Lung (tissue), 16 donors: ENCODE measurements around the gene ZNF211. TPM values are rescaled to one million over a fixed set of nuclear protein-coding genes. Genes with fewer than 3 reads are reported as not detected.

Experiments used
- ATAC-seq: fragments of 200-7000 bp; cut with Tn5 transposase; one replicate; pipeline ENCODE4 v1.9.1; 2020; ENCODE audit warnings: moderate number of reproducible peaks; ENCODE audit not compliant: insufficient read depth, low FRiP score
- DNase-seq, 3 donors: peaks; one replicate each; pipeline ENCODE4 v3.0.0-alpha.2; 2013 to 2017
- H3K27ac ChIP-seq, 2 donors: one replicate each; pipeline ENCODE4 v1.5.1; 2013; ENCODE audit warnings: mild to moderate bottlenecking in 2 of 2, moderate library complexity in 2 of 2, control low read depth in 1 of 2, inconsistent platforms in 1 of 2, low read depth in 1 of 2, low read length in 1 of 2
- H3K27me3 ChIP-seq, 3 donors: one replicate each; pipeline ENCODE4 v1.5.1; 2013; ENCODE audit warnings: low read length in 2 of 3; ENCODE audit not compliant: control insufficient read depth in 3 of 3, insufficient read depth in 3 of 3
- H3K36me3 ChIP-seq, 4 donors: one replicate each; pipeline ENCODE4 v1.5.1; 2013; ENCODE audit warnings: low read length in 4 of 4, mild to moderate bottlenecking in 1 of 4, moderate library complexity in 1 of 4; ENCODE audit not compliant: control insufficient read depth in 4 of 4, insufficient read depth in 4 of 4
- H3K4me1 ChIP-seq, 5 donors: one replicate each; pipeline ENCODE4 v1.5.1; 2013; ENCODE audit warnings: low read length in 5 of 5, mild to moderate bottlenecking in 2 of 5, moderate library complexity in 1 of 5; ENCODE audit not compliant: control insufficient read depth in 5 of 5, insufficient read depth in 5 of 5
- H3K4me3 ChIP-seq: one replicate; pipeline ENCODE4 v1.5.1; 2013; ENCODE audit warnings: mild to moderate bottlenecking, control low read depth, moderate library complexity
- H3K9ac ChIP-seq, 2 donors: one replicate each; pipeline ENCODE4 v1.5.1; 2013; ENCODE audit warnings: low read length in 2 of 2, control low read depth in 1 of 2; ENCODE audit not compliant: insufficient read depth in 1 of 2
- H3K9me3 ChIP-seq, 4 donors: one replicate each; pipeline ENCODE4 v1.5.1; 2013; ENCODE audit warnings: low read length in 3 of 4, mild to moderate bottlenecking in 1 of 4, moderate library complexity in 1 of 4; ENCODE audit not compliant: control insufficient read depth in 4 of 4, insufficient read depth in 3 of 4
- WGBS, 2 donors: extraction: QIAGEN DNeasy Blood & Tissue Kit; methylation state at CpG; one replicate each; pipeline ENCODE4 v1.1.7; 2013; 5-methylcytosine and 5-hydroxymethylcytosine counted together
- long read RNA-seq, 5 donors: transcript quantifications; one replicate each; lab custom pipeline, GENCODE V29; 2026
- polyA plus RNA-seq, 2 donors: library from polyadenylated mRNA; stranded (reverse); fragments of 200-250 nt; gene quantifications; one replicate each; pipeline ENCODE4 v1.2.1, GENCODE V29; 2013
- total RNA-seq, 2 donors: library from RNA; depleted of rRNA in 1 of 2; stranded (reverse); fragments of >200 nt in 1 of 2; gene quantifications; one replicate each; pipeline ENCODE4 v1.2.1, GENCODE V29; 2014 to 2021
- TF ChIP-seq, protein P1 (sequence below): IDR thresholded peaks from 2 replicates; pipeline ENCODE4 v1.5.1; 2012; ENCODE audit warnings: mild to moderate bottlenecking; ENCODE audit errors: control extremely low read depth, extremely low read depth
- donor health status: control.
- donor health status: control.
- donor health status: Bipolar disorder and iron deficiency.
- donor health status: healthy.
- donor health status: DM: yes; HTN: yes; CAD: no.

ZNF211 gene
- 10 to 100 TPM; 10.7 to 36.9 TPM for total RNA-seq
- polyA plus RNA-seq = 1 to 10 TPM; 6.5 to 7.1 TPM
- long read RNA-seq, donor 1, partial matches to known transcripts = 0 of 4 reads
- long read RNA-seq, donor 1, other reads (novel, unspliced or antisense) = 0 of 4 reads
- long read RNA-seq, donor 2 = 0 reads
- long read RNA-seq, donor 3, partial matches to known transcripts = 0 of 3 reads
- long read RNA-seq, donor 3, other reads (novel, unspliced or antisense) = 0 of 3 reads
- long read RNA-seq, donor 4, partial matches to known transcripts = 0 of 1 reads
- long read RNA-seq, donor 4, other reads (novel, unspliced or antisense) = 0 of 1 reads
- long read RNA-seq, donor 5, partial matches to known transcripts = 0 of 6 reads
- long read RNA-seq, donor 5, other reads (novel, unspliced or antisense) = 0 of 6 reads

DNA sequence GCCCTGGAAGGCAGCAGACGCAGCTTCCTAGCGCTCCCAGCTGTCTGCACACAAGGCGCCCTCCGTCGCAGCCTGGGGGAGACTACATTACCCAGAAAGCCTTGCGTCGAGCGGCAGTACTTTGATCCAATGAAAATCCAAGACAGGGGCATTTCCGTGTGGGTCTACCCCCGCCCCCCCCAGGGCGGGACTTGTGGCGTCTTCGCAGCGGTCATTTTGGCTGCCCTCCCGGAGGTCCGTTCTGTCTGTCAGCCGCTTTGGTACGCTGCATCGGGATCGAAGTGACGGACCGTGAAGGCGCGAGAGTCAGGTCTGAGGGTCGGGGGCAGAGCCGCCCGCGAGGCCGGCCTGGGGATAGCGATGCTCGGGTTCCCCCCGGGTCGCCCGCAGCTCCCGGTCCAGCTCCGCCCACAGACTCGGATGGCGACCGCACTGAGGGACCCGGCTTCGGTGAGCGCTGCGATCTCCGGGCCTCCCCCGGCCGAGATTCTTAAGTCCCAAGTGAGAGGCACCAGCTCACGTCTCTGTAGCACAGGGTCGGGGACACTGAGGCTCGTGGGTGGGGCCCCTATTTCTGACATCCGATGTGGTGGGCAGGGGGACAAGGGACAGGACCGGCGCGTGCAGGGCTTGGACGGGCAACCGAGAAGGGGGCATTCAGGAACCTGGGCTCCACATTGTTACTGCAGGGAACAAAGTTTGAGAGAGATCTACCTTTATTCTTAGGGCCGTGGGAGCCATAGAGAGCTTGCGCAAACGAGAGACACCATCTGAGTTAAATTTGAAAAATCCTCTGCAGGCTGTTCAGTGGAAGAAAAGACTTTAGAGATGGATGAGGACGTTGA lies at the start of gene ZNF211:
TSS of gene ZNF211 (plus strand) at position 182 of the 845 bp plus-strand sequence. CDS start at position 361, 179 bp downstream.
- ATAC-seq = peak; percentile 100
- H3K4me1 ChIP-seq = peaks cover 0 to 9% (median 9%) of the 10 kb centered on the region in 5 donors
- TF ChIP-seq, protein P1, sequence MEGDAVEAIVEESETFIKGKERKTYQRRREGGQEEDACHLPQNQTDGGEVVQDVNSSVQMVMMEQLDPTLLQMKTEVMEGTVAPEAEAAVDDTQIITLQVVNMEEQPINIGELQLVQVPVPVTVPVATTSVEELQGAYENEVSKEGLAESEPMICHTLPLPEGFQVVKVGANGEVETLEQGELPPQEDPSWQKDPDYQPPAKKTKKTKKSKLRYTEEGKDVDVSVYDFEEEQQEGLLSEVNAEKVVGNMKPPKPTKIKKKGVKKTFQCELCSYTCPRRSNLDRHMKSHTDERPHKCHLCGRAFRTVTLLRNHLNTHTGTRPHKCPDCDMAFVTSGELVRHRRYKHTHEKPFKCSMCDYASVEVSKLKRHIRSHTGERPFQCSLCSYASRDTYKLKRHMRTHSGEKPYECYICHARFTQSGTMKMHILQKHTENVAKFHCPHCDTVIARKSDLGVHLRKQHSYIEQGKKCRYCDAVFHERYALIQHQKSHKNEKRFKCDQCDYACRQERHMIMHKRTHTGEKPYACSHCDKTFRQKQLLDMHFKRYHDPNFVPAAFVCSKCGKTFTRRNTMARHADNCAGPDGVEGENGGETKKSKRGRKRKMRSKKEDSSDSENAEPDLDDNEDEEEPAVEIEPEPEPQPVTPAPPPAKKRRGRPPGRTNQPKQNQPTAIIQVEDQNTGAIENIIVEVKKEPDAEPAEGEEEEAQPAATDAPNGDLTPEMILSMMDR = no peak
- DNase-seq = peak; percentile 96 to 99 (median 97)
- H3K36me3 ChIP-seq = peaks cover 7 to 36% (median 21%) of the 10 kb centered on the region in 4 donors
- peaks cover 0 to 15% (median 12%) of the 10 kb centered on the region in 4 donors for H3K9me3 ChIP-seq
- 1% methylated on average over 54 to 59 of the region's 59 CpGs for WGBS, 2 donors
- H3K4me3 ChIP-seq = peak within 1 kb of the TSS; percentile 85
- H3K27ac ChIP-seq = peak within 1 kb of the TSS; percentile 76 to 79
- peak within 1 kb of the TSS; percentile 47 to 83 for H3K9ac ChIP-seq
- H3K27me3 ChIP-seq = no peaks in the 10 kb centered on the region

DNA sequence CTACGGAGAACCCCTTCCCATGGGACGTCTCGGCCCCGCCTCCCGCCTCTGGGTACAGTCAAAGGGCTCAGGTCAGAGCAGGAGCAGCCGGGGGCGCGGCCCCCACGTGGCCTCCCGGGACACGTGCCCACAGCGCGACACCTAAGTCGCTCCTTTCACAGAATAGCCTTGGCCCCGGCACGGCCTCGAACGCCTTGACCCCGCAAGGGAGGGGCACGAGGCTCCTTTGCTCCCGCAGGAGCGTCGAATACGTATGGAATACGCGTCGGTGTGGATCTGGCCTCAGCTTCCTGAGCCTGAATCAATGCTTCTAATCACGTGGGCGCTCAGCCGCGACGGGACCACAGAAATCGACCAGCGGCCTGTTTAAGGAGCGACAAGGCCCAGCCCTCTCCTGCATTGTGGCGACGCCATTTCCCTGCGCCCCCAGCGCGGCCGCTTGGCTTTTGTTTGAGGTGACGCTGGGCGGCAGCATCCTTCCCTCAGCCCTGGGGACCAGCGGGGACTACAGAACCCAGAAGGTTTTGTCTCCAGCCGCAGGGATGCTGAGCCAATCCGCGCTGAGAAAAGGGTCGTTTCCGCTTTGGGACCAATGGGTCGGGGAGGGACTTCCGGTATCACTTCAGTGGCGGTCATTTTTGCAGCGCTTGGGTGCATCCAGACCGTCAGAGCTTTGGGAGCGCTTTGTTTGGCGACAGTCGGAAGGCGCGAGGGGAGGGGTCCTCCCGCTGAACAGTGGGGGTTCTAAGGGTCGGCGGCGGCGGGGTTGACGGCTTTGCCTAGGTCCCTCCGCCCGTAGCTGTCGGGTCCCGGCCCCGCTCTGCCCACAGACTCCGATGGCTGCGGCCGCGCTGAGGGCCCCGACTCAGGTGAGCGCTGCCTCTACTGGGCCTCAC lies 49.2 kb upstream of the ZNF211 start, which contains the start of gene ZIK1:
TSS of gene ZIK1 (plus strand) at position 625 of the 896 bp plus-strand sequence. CDS start at position 837, 212 bp downstream.
- Histone ChIP-seq H3K9ac (peak within 1 kb of the TSS in 1 of 2 donors; percentile 33), H3K27ac (peak within 1 kb of the TSS; percentile 6 to 51), H3K9me3 (peaks cover 0 to 50% (median 20%) of the 10 kb centered on the region in 4 donors), H3K27me3 (no peaks in the 10 kb centered on the region), H3K4me3 (peak within 1 kb of the TSS; percentile 62), H3K36me3 (peaks cover 6 to 34% (median 12%) of the 10 kb centered on the region in 4 donors), H3K4me1 (peaks cover 0 to 14% (median 10%) of the 10 kb centered on the region in 5 donors)
- DNase-seq (peak; percentile 97 to 99 (median 98)), ATAC-seq (peak; percentile 92)
- TF ChIP-seq, protein P1 = no peak
- 2 to 3% methylated on average over 75 to 76 of the region's 76 CpGs for WGBS, 2 donors

DNA sequence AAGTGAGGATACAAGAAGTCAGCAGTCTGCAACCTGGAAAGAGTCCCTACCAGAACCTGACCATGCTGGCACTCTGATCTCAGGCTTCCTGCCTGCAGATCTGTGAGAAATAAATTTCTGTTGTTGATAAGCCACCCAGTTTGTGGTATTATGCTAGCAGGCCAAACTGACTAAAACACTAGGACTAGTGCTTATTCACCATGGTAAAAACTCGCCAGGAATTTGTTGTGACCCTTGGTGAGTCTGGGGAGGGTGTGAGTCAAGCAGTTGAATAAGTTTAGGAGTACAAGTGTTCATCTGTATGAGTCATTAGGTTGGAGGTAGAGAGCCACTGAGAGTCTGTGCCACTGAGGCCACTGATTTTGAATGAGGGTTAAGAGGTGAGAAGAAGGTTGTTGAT lies 45.4 kb upstream of the ZNF211 start:
- Histone ChIP-seq H3K27ac (peak overlapping the region in 1 of 2 donors; percentile 42), H3K9me3 (peaks cover 4 to 75% (median 53%) of the 10 kb centered on the region in 4 donors), H3K36me3 (peaks cover 25 to 66% (median 37%) of the 10 kb centered on the region in 4 donors), H3K9ac (no peak overlapping the region), H3K4me1 (peaks cover 0 to 14% (median 10%) of the 10 kb centered on the region in 5 donors), H3K4me3 (no peak overlapping the region), H3K27me3 (no peaks in the 10 kb centered on the region)
- 96 to 97% methylated on average over 1 of the region's 1 CpG for WGBS, 2 donors
- ATAC-seq (no peak), DNase-seq (no peak)
- TF ChIP-seq, protein P1 = no peak
